Erythroblast (primary cell): Measurements from ENCODE around the gene CCDC169.

Experiments used
- GATA1 ChIP-seq: IDR thresholded peaks from 2 replicates; pipeline ENCODE4 v1.6.1; 2011; ENCODE audit warnings: low read depth, mild to moderate bottlenecking, control low read depth, low read length, moderate library complexity
- POLR2A ChIP-seq: IDR thresholded peaks from 2 replicates; pipeline ENCODE4 v1.6.1; 2011; ENCODE audit warnings: mild to moderate bottlenecking, low read length

- TF ChIP-seq POLR2A (peak; percentile 83), GATA1 (no peak)
Measured at GRCh38 chr13:36297366-36298338, at the start of gene CCDC169.
